HepG2 (cell line): Measurements from ENCODE around the gene IL17F.

Source experiments
- AHDC1 ChIP-seq: sonication (generic); formaldehyde crosslinking; IDR thresholded peaks from 2 replicates; pipeline ENCODE4 v1.5.1; 2020; ENCODE audit warnings: mild to moderate bottlenecking, missing genetic modification reagents, borderline replicate concordance
- CBX2 ChIP-seq, 2 experiments: fragments of 200-600 bp in 1 of 2; sonication (generic); formaldehyde crosslinking in 1 of 2; IDR thresholded peaks; 2 replicates each; pipeline versions ENCODE4 v1.7.0 to v1.8.1; 2018 to 2022; ENCODE audit warnings: low read depth in 2 of 2, low read length in 1 of 2, mild to moderate bottlenecking in 1 of 2, missing genetic modification reagents in 1 of 2
- CHD2 ChIP-seq: IDR thresholded peaks from 2 replicates; pipeline ENCODE4 v1.6.1; 2011; ENCODE audit warnings: low read depth, low read length, improper control_type of control experiment
- ERF ChIP-seq: IDR thresholded peaks from 2 replicates; pipeline ENCODE4 v1.6.1; 2018; ENCODE audit warnings: missing biosample characterization, missing genetic modification reagents
- FOXM1 ChIP-seq: sonication (generic); formaldehyde crosslinking; IDR thresholded peaks from 2 replicates; pipeline ENCODE4 v1.5.0; 2020; ENCODE audit warnings: missing genetic modification reagents
- KDM1A ChIP-seq: IDR thresholded peaks from 2 replicates; pipeline ENCODE4 v1.6.1; 2016; ENCODE audit warnings: missing compliant biosample characterization
- MAFK ChIP-seq, 2 experiments: IDR thresholded peaks in 1 of 2; conservative IDR thresholded peaks in 1 of 2; 2 replicates each; pipeline ENCODE4 v1.6.1; 2011; ENCODE audit warnings: improper control_type of control experiment in 2 of 2, low read length in 2 of 2
- POLR2A ChIP-seq, 2 experiments: IDR thresholded peaks; 2 replicates each; pipeline ENCODE4 v1.6.1; 2011; ENCODE audit warnings: low read depth in 2 of 2, low read length in 2 of 2, mild to moderate bottlenecking in 1 of 2, moderate library complexity in 1 of 2; ENCODE audit not compliant: insufficient read depth in 1 of 2
- SRY ChIP-seq: sonication (generic); formaldehyde crosslinking; IDR thresholded peaks from 2 replicates; pipeline ENCODE4 v1.8.0; 2022; ENCODE audit warnings: mild to moderate bottlenecking, missing genetic modification reagents
- ZNF569 ChIP-seq: sonication (generic); formaldehyde crosslinking; IDR thresholded peaks from 2 replicates; pipeline ENCODE4 v1.5.0; 2020; ENCODE audit warnings: mild to moderate bottlenecking, missing genetic modification reagents, moderate library complexity, borderline replicate concordance
- TF ChIP-seq, protein P1 (sequence below): sonication (generic); formaldehyde crosslinking; conservative IDR thresholded peaks from 2 replicates; pipeline ENCODE4 v1.8.0; 2022; ENCODE audit warnings: missing genetic modification reagents
- TF ChIP-seq, protein P2 (sequence below): sonication (generic); formaldehyde crosslinking; IDR thresholded peaks from 2 replicates; pipeline ENCODE4 v1.5.0; 2020; ENCODE audit warnings: mild to moderate bottlenecking, missing genetic modification reagents, moderate library complexity
- TF ChIP-seq, protein P3 (sequence below): IDR thresholded peaks from 2 replicates; pipeline ENCODE4 v1.6.1; 2016; ENCODE audit warnings: control low read depth
- TF ChIP-seq, protein P4 (sequence below), 2 experiments: IDR thresholded peaks; 2 replicates each; pipeline ENCODE4 v1.6.1; 2011 to 2012; ENCODE audit warnings: low read length in 2 of 2, borderline replicate concordance in 1 of 2, low read depth in 1 of 2, mild to moderate bottlenecking in 1 of 2, moderate library complexity in 1 of 2

DNA sequence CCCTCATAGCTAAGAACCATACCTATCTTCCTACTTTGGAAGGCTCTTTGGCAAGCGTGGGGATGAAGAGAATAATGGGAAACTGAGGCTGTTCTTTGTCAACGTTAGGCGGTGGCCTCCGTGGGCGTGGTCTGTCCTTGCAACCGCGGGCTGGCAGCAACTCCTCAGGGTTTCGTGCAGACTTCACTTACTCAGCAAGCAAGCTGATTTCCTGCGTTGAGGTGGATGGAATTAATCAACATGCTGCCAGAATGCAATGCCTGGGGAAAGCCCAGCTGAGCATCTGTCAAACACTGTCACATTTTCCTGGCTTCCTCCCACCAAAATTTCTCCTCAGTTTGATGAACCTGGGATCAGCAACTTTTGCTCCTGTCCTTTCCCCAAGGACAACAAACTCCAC, 9.2 kb upstream of the IL17F start:
- TF ChIP-seq CHD2: no peak
- no peak for TF ChIP-seq AHDC1 (CRISPR knock-in tag)
- TF ChIP-seq, protein P1, sequence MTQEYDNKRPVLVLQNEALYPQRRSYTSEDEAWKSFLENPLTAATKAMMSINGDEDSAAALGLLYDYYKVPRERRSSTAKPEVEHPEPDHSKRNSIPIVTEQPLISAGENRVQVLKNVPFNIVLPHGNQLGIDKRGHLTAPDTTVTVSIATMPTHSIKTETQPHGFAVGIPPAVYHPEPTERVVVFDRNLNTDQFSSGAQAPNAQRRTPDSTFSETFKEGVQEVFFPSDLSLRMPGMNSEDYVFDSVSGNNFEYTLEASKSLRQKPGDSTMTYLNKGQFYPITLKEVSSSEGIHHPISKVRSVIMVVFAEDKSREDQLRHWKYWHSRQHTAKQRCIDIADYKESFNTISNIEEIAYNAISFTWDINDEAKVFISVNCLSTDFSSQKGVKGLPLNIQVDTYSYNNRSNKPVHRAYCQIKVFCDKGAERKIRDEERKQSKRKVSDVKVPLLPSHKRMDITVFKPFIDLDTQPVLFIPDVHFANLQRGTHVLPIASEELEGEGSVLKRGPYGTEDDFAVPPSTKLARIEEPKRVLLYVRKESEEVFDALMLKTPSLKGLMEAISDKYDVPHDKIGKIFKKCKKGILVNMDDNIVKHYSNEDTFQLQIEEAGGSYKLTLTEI (CRISPR knock-in tag): no peak
- TF ChIP-seq CBX2 (IDR thresholded peaks at IDR 0.05; ENCODE audit: low read depth, low read length): no peak
- TF ChIP-seq CBX2 (CRISPR knock-in tag; IDR thresholded peaks at IDR 0.05; ENCODE audit: low read depth): no peak
- TF ChIP-seq, protein P2, sequence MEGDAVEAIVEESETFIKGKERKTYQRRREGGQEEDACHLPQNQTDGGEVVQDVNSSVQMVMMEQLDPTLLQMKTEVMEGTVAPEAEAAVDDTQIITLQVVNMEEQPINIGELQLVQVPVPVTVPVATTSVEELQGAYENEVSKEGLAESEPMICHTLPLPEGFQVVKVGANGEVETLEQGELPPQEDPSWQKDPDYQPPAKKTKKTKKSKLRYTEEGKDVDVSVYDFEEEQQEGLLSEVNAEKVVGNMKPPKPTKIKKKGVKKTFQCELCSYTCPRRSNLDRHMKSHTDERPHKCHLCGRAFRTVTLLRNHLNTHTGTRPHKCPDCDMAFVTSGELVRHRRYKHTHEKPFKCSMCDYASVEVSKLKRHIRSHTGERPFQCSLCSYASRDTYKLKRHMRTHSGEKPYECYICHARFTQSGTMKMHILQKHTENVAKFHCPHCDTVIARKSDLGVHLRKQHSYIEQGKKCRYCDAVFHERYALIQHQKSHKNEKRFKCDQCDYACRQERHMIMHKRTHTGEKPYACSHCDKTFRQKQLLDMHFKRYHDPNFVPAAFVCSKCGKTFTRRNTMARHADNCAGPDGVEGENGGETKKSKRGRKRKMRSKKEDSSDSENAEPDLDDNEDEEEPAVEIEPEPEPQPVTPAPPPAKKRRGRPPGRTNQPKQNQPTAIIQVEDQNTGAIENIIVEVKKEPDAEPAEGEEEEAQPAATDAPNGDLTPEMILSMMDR (CRISPR knock-in tag): no peak
- TF ChIP-seq MAFK (conservative IDR thresholded peaks at IDR 0.05 in 1 of 2, IDR thresholded peaks at IDR 0.05 in 1 of 2; ENCODE audit: low read length in 2 of 2): no peak
- TF ChIP-seq, protein P3, sequence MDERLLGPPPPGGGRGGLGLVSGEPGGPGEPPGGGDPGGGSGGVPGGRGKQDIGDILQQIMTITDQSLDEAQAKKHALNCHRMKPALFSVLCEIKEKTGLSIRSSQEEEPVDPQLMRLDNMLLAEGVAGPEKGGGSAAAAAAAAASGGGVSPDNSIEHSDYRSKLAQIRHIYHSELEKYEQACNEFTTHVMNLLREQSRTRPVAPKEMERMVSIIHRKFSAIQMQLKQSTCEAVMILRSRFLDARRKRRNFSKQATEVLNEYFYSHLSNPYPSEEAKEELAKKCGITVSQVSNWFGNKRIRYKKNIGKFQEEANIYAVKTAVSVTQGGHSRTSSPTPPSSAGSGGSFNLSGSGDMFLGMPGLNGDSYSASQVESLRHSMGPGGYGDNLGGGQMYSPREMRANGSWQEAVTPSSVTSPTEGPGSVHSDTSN: no peak
- TF ChIP-seq, protein P4, sequence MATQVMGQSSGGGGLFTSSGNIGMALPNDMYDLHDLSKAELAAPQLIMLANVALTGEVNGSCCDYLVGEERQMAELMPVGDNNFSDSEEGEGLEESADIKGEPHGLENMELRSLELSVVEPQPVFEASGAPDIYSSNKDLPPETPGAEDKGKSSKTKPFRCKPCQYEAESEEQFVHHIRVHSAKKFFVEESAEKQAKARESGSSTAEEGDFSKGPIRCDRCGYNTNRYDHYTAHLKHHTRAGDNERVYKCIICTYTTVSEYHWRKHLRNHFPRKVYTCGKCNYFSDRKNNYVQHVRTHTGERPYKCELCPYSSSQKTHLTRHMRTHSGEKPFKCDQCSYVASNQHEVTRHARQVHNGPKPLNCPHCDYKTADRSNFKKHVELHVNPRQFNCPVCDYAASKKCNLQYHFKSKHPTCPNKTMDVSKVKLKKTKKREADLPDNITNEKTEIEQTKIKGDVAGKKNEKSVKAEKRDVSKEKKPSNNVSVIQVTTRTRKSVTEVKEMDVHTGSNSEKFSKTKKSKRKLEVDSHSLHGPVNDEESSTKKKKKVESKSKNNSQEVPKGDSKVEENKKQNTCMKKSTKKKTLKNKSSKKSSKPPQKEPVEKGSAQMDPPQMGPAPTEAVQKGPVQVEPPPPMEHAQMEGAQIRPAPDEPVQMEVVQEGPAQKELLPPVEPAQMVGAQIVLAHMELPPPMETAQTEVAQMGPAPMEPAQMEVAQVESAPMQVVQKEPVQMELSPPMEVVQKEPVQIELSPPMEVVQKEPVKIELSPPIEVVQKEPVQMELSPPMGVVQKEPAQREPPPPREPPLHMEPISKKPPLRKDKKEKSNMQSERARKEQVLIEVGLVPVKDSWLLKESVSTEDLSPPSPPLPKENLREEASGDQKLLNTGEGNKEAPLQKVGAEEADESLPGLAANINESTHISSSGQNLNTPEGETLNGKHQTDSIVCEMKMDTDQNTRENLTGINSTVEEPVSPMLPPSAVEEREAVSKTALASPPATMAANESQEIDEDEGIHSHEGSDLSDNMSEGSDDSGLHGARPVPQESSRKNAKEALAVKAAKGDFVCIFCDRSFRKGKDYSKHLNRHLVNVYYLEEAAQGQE (IDR thresholded peaks at IDR 0.05; ENCODE audit: borderline replicate concordance in 1 of 2, low read depth in 1 of 2, low read length in 2 of 2): no peak
- TF ChIP-seq FOXM1 (CRISPR knock-in tag): no peak
- no peak for TF ChIP-seq SRY (CRISPR knock-in tag)
- TF ChIP-seq POLR2A (IDR thresholded peaks at IDR 0.05; ENCODE audit: insufficient read depth in 1 of 2, low read depth in 2 of 2, low read length in 2 of 2): no peak
- no peak for TF ChIP-seq ZNF569 (CRISPR knock-in tag)
- TF ChIP-seq ERF: no peak
- no peak for TF ChIP-seq KDM1A
